Heart right ventricle (tissue), 16 donors: Measurements from ENCODE around the gene NIN. TPM values are rescaled to one million over a fixed set of nuclear protein-coding genes. Genes with fewer than 3 reads are reported as not detected.

Experiments
- ATAC-seq, 8 donors: fragments of 200-7000 bp; cut with Tn5 transposase; one replicate each; pipeline ENCODE4 v1.9.1; 2020; ENCODE audit warnings: mild to moderate bottlenecking in 8 of 8, moderate library complexity in 8 of 8, moderate number of reproducible peaks in 1 of 8
- DNase-seq, 2 donors: peaks; one replicate each; pipeline ENCODE4 v3.0.0-alpha.2; 2020
- H3K27ac ChIP-seq, 10 donors: fragments of 200-600 bp; sonication (generic) in 2 of 10; one replicate each; pipeline versions ENCODE4 v1.5.0 to v1.8.0; 2020 to 2022; ENCODE audit warnings: mild to moderate bottlenecking in 3 of 10
- H3K27me3 ChIP-seq, 7 donors: fragments of 200-600 bp; one replicate each; pipeline ENCODE4 v1.8.0; 2021 to 2022; ENCODE audit warnings: mild to moderate bottlenecking in 2 of 7
- H3K36me3 ChIP-seq, 9 donors: fragments of 200-600 bp; sonication (generic) in 1 of 9; one replicate each; pipeline versions ENCODE4 v1.5.0 to v1.8.0; 2020 to 2022; ENCODE audit warnings: mild to moderate bottlenecking in 2 of 9
- H3K4me1 ChIP-seq, 9 donors: fragments of 200-600 bp; sonication (generic) in 1 of 9; one replicate each; pipeline versions ENCODE4 v1.5.0 to v1.8.0; 2020 to 2022; ENCODE audit warnings: mild to moderate bottlenecking in 4 of 9
- H3K4me3 ChIP-seq, 10 donors: fragments of 200-600 bp; sonication (generic) in 2 of 10; one replicate each; pipeline versions ENCODE4 v1.5.0 to v1.8.0; 2020 to 2022; ENCODE audit warnings: mild to moderate bottlenecking in 7 of 10, moderate library complexity in 2 of 10
- H3K9me3 ChIP-seq, 11 donors: fragments of 200-600 bp in 10 of 11; sonication (generic) in 2 of 11; one replicate each; pipeline versions ENCODE4 v1.5.0 to v1.8.0; 2013 to 2022; ENCODE audit warnings: mild to moderate bottlenecking in 2 of 11, control low read depth in 1 of 11, moderate library complexity in 1 of 11
- CTCF ChIP-seq, 9 donors: fragments of 200-600 bp; sonication (generic) in 2 of 9; IDR thresholded peaks; one replicate each; pipeline versions ENCODE4 v1.5.0 to v1.8.0; 2021 to 2022; ENCODE audit warnings: antibody characterized with exemption in 9 of 9, mild to moderate bottlenecking in 5 of 9, moderate library complexity in 1 of 9
- WGBS, 2 donors: extraction: QIAGEN DNeasy Blood & Tissue Kit; methylation state at CpG; one replicate each; pipeline ENCODE4 v1.1.7; 2013; ENCODE audit warnings: inconsistent platforms in 1 of 2; 5-methylcytosine and 5-hydroxymethylcytosine counted together
- intact Hi-C, 10 donors: fragments of 100-400 bp; cut with DNase I; formaldehyde crosslinking; loops; one replicate each; pipeline versions ENCODE4 v1.11.1 to v1.14.2; 2022
- polyA plus RNA-seq, 2 donors: library from polyadenylated mRNA; stranded (reverse); fragments of 200-250 nt; gene quantifications; one replicate each; pipeline ENCODE4 v1.2.3, GENCODE V29; 2013
- total RNA-seq, 10 donors: library from RNA; stranded (reverse); fragmentation: NEBNext Ultra II Directional in 3 of 10; extraction: Animal tissue kit (Norgen Biotek cat#: 25700) in 3 of 10; gene quantifications; one replicate each; pipeline versions ENCODE4 v1.2.1 to v1.2.4, GENCODE V29; 2021 to 2023
- donor health status: Arrhythmogenic right ventricular cardiomyopathy.
- donor health status: ischemic (EF 13 %, LVEDD 7.1; RV severe dilation, severe dysfunction).
- donor health status: healthy with polysubstance abuse.
- donor health status: DM: no; HTN: yes; CAD: no.
- donor health status: DM: no; HTN: no; CAD: no.
- donor health status: ischemic (EF 25% LVEDD 6.9; RV normal size, moderate dysfunction).
- donor health status: ischemic (EF 25% LVEDD 5.7; RV mildly dilated, moderate dysfunction).
- donor health status: healthy.
- donor health status: DM: yes; HTN: yes; CAD: no.
- donor health status: Ischemic cardiomyopathy.
- donor health status: ischemic (EF 35%, LVEDD 5.7; RV mildly dilated, moderate dysfunction).
- donor health status: nonischemic (EF 11% LVEDD 7.7; RV severe dilation, severe dysfunction).
- donor health status: DM: yes; HTN: yes; CAD: no.
- donor health status: PGD.
- donor health status: ischemic (EF 29% LVEDD 5.4; RV normal size, mild dysfunction).
- donor health status: nonischemic (EF 23%, LVEDD 6.1; RV moderate dilation, normal function).

Gene NIN
- total and polyA plus RNA-seq, 12 donors: 4.0 to 38.7 (median 25.1) TPM

- no peak for TF ChIP-seq CTCF (IDR thresholded peaks at IDR 0.05)
- no peaks in the 10 kb centered on the region for H3K27me3 ChIP-seq
- intact Hi-C loops: no loop called here
- H3K9me3 ChIP-seq: no peaks in the 10 kb centered on the region
- H3K4me3 ChIP-seq: no peak overlapping the region
- peaks cover 0 to 28% (median 14%) of the 10 kb centered on the region in 9 donors for H3K4me1 ChIP-seq
- H3K36me3 ChIP-seq: peaks cover 0 to 35% (median 0%) of the 10 kb centered on the region in 9 donors
- DNase-seq (no peak), ATAC-seq (no peak)
- 83 to 86% methylated on average over 5 of the region's 5 CpGs for WGBS, 2 donors
- H3K27ac ChIP-seq: no peak overlapping the region
Measured at GRCh38 chr14:50808053-50808452, 22.9 kb downstream of the NIN start.

DNA sequence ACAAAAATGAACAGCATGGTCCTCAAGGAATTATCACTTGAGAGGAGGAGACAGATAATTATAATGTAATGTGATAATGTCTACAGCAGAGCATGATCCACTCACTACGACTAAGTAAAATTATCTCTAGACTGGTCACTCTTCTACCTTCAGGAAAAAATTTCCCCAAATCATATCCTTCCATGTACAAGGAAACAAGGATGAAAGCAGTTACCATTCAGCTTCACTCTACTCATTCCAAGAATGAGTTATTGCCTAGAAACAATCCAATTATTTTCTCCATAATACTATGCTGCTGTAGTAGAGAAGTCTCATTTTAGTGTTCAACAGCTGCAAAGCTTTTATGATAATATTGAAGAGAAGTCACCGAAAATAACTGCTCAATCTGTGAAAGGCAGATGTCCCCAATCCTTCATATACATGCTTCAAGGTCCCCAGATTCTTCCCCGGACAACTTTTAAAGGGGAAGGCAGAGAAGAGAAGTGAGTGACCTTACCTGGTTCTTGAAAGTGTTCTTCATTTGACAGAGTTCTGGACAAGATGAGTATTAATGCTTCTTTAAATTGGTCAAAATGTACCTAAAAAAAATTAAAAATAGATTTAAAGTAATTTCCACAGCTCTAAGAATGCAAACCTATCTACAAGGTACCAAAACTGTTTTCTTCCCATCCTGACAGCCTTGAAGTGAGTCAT lies 24.6 kb downstream of the NIN start:
- DNase-seq: no peak
- no peak for ATAC-seq
- WGBS, 2 donors: 71% methylated on average over 3 of the region's 3 CpGs

DNA sequence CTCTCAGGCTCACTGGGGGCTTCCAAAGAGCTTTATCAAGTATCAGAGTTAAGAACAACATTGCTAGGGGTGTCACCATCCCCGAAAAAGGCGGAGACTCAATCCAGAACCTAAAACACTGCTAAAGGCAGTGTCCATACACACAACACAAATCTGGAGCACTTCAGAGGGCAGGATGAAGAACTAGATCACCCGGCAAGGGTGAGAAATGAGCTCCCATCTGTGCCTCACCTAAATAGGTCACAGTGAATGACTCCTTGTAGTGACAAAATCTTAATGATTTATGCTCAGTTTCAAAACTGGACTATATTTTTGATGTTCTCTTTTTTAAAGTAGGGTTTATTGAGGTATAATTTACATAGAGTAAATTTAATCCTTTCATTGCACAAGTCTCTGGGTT lies 25.6 kb downstream of the NIN start:
- Histone ChIP-seq H3K4me1 (peaks cover 0 to 35% (median 20%) of the 10 kb centered on the region in 9 donors), H3K36me3 (peaks cover 0 to 35% (median 0%) of the 10 kb centered on the region in 9 donors), H3K27me3 (no peaks in the 10 kb centered on the region), H3K27ac (peak overlapping the region in 1 of 10 donors; percentile 74), H3K9me3 (no peaks in the 10 kb centered on the region), H3K4me3 (no peak overlapping the region)
- no peak for DNase-seq
- intact Hi-C loops: no loop called here
- ATAC-seq: no peak
- 96 to 98% methylated on average over 3 of the region's 3 CpGs for WGBS, 2 donors
- TF ChIP-seq CTCF (IDR thresholded peaks at IDR 0.05): no peak

More for the DNA sequence above, 24.6 kb downstream of the NIN start:
- Histone ChIP-seq H3K4me1 (peaks cover 0 to 33% (median 20%) of the 10 kb centered on the region in 9 donors), H3K27ac (no peak overlapping the region), H3K27me3 (no peaks in the 10 kb centered on the region), H3K9me3 (no peaks in the 10 kb centered on the region), H3K36me3 (peaks cover 0 to 35% (median 0%) of the 10 kb centered on the region in 9 donors), H3K4me3 (no peak overlapping the region)
- intact Hi-C loops: no loop called here
- TF ChIP-seq CTCF (IDR thresholded peaks at IDR 0.05): no peak

GRCh38 chr14:50804181-50804721 lies 26.7 kb downstream of the NIN start:
- no peak for DNase-seq
- WGBS, 2 donors: 52 to 54% methylated on average over 5 of the region's 5 CpGs
- intact Hi-C loops: no loop called here
- peak; percentile 57 to 93 (median 82) for ATAC-seq
- peaks cover 0 to 35% (median 20%) of the 10 kb centered on the region in 9 donors for H3K4me1 ChIP-seq
- H3K36me3 ChIP-seq: peaks cover 0 to 39% (median under 1%) of the 10 kb centered on the region in 9 donors
- H3K27ac ChIP-seq: peak overlapping the region in 8 of 10 donors; percentile 34 to 74 (median 40)
- no peak for TF ChIP-seq CTCF (IDR thresholded peaks at IDR 0.05)
- no peaks in the 10 kb centered on the region for H3K27me3 ChIP-seq
- H3K4me3 ChIP-seq: no peak overlapping the region
- no peaks in the 10 kb centered on the region for H3K9me3 ChIP-seq
